GM12878 (cell line): ENCODE data around the gene RERE. TPM values are rescaled to one million over a fixed set of nuclear protein-coding genes. Genes with fewer than 3 reads are reported as not detected.

Experiments used
- ATAC-seq: fragments of 200-7000 bp; cut with Tn5 transposase; 3 replicates; pipeline ENCODE4 v1.9.1; 2020; ENCODE audit warnings: mild to moderate bottlenecking, moderate library complexity
- BruUV-seq: library from RNA; stranded (reverse); fragments of 400-500 nt; replicated peaks from 2 replicates; lab custom pipeline; 2021; lab: Mats Ljungman, UMichigan
- CTCF ChIA-PET: fragments of 300-600 bp; sonication (Branson Sonifier 250); formaldehyde crosslinking; extraction: SDS; loops from one replicate; lab custom pipeline; 2021; ENCODE audit warnings: inconsistent platforms; lab: Yijun Ruan, JAX
- POLR2A ChIA-PET: fragments of 350-600 bp; formaldehyde crosslinking; extraction: SDS; loops from one replicate; lab custom pipeline; 2021; ENCODE audit warnings: inconsistent platforms; lab: Charles Lee
- RAD21 ChIA-PET: fragments of 300-600 bp; sonication (Branson Sonifier 250); formaldehyde crosslinking; loops from one replicate; lab custom pipeline; 2023; ENCODE audit warnings: antibody characterized with exemption; ENCODE audit not compliant: unreplicated experiment; lab: Charles Lee
- SMC1A ChIA-PET: fragments of 300-600 bp; sonication (Branson Sonifier 250); formaldehyde crosslinking; loops from one replicate; lab custom pipeline; 2023; ENCODE audit not compliant: unreplicated experiment, uncharacterized antibody; lab: Charles Lee
- DNase-seq: peaks from one replicate; pipeline ENCODE4 v3.0.0-alpha.2; 2011; ENCODE audit warnings: low read depth, low spot score
- FAIRE-seq: peaks from 3 replicates; lab custom pipeline; 2011; peaks lifted over from hg19 to GRCh38; lab: Jason Lieb, UNC
- H2AFZ ChIP-seq: 2 replicates; pipeline ENCODE4 v1.6.0; 2011; ENCODE audit warnings: low read depth, low read length, control low read depth; ENCODE audit not compliant: control insufficient read depth
- H3K27ac ChIP-seq: 2 replicates; pipeline ENCODE4 v1.5.1; 2011; ENCODE audit warnings: control low read depth; ENCODE audit not compliant: control insufficient read depth, insufficient read depth
- H3K27me3 ChIP-seq, 2 experiments: replicated peaks in 1 of 2; 2 replicates each; pipeline versions ENCODE4 v1.6.0 to v1.6.1; 2011; ENCODE audit warnings: low read length in 1 of 2; ENCODE audit not compliant: control insufficient read depth in 2 of 2, insufficient read depth in 2 of 2
- H3K36me3 ChIP-seq, 2 experiments: 2 replicates each; pipeline ENCODE4 v1.5.1; 2011; ENCODE audit warnings: low read length in 1 of 2; ENCODE audit not compliant: control insufficient read depth in 2 of 2, insufficient read depth in 2 of 2
- H3K4me1 ChIP-seq: 2 replicates; pipeline ENCODE4 v1.6.1; 2011; ENCODE audit warnings: mild to moderate bottlenecking, low read length, moderate library complexity, mixed read lengths; ENCODE audit not compliant: control insufficient read depth, insufficient read depth
- H3K4me2 ChIP-seq: 2 replicates; pipeline ENCODE4 v1.6.0; 2011; ENCODE audit warnings: control low read depth; ENCODE audit not compliant: control insufficient read depth, insufficient read depth
- H3K4me3 ChIP-seq: fragments of 200-600 bp; sonication (generic); 2 replicates; pipeline ENCODE4 v1.5.1; 2016
- H3K79me2 ChIP-seq: 2 replicates; pipeline ENCODE4 v1.6.0; 2011; ENCODE audit warnings: low read length; ENCODE audit not compliant: control insufficient read depth, insufficient read depth
- H3K9ac ChIP-seq: 2 replicates; pipeline ENCODE4 v1.8.0; 2011; ENCODE audit warnings: low read length, control low read depth, mixed read lengths; ENCODE audit not compliant: control insufficient read depth, insufficient read depth
- H3K9me3 ChIP-seq: replicated peaks from 3 replicates; pipeline ENCODE4 v1.5.1; 2011; ENCODE audit warnings: mild to moderate bottlenecking, low read length; ENCODE audit not compliant: control insufficient read depth, insufficient read depth
- H4K20me1 ChIP-seq: 2 replicates; pipeline ENCODE4 v1.6.0; 2011; ENCODE audit not compliant: control insufficient read depth, insufficient read depth
- BRCA1 ChIP-seq: IDR thresholded peaks from 2 replicates; pipeline ENCODE4 v1.6.1; 2011; ENCODE audit warnings: low read depth, low read length, improper control_type of control experiment
- MEF2A ChIP-seq: IDR thresholded peaks from 2 replicates; pipeline ENCODE4 v1.6.1; 2011; ENCODE audit warnings: low read depth, mild to moderate bottlenecking, low read length, moderate library complexity; ENCODE audit not compliant: insufficient read depth
- NBN ChIP-seq: fragments of 450-650 bp; IDR thresholded peaks from 2 replicates; pipeline ENCODE4 v1.6.1; 2016
- RFX5 ChIP-seq: IDR thresholded peaks from 2 replicates; pipeline ENCODE4 v1.6.1; 2011; ENCODE audit warnings: low read depth, low read length, improper control_type of control experiment
- TARDBP ChIP-seq: IDR thresholded peaks from 2 replicates; pipeline ENCODE4 v1.6.1; 2016; ENCODE audit warnings: borderline replicate concordance
- WGBS: methylation state at CpG from one replicate; pipeline ENCODE4 v1.1.6; 2016; ENCODE audit warnings: low lambda C conversion rate; ENCODE audit not compliant: insufficient replicate concordance, insufficient coverage; ENCODE audit errors: missing lambda C conversion rate; 5-methylcytosine and 5-hydroxymethylcytosine counted together
- in situ Hi-C: fragments of 300-500 bp; cut with MboI; formaldehyde crosslinking; loops from 9 replicates; pipeline ENCODE4 v1.14.3; 2018; ENCODE audit warnings: mixed read lengths
- intact Hi-C: fragments of 100-400 bp; cut with micrococcal nuclease; formaldehyde crosslinking; loops from one replicate; pipeline ENCODE4 v1.14.2; 2022; ENCODE audit not compliant: unreplicated experiment
- polyA plus RNA-seq, 11 experiments: library from polyadenylated mRNA; depleted of rRNA in 4 of 11; unstranded in 6 of 11; stranded (reverse) in 5 of 11; fragments of >200 nt; fragmentation: Nextera tagmentation in 4 of 11; fragmentation: Illumina TruSeq in 1 of 11; extraction: Ambion mirVana in 4 of 11; extraction: Trizol in 1 of 11; gene quantifications; 1 replicate in 1 of 11; 2 replicates in 10 of 11; pipeline versions ENCODE4 v1.2.1 to v1.2.3, GENCODE V29; 2011 to 2016; ENCODE audit warnings: inconsistent platforms in 2 of 11, missing spikeins in 2 of 11, low read depth in 1 of 11
- total RNA-seq, 4 experiments: library from RNA; depleted of rRNA in 3 of 4; stranded (reverse); fragments of >200 nt in 3 of 4; fragmentation: Illumina TruSeq in 1 of 4; extraction: Trizol in 1 of 4; gene quantifications; 2 replicates each; pipeline versions ENCODE4 v1.2.1 to v1.2.3, GENCODE V29; 2013 to 2021
- TF ChIP-seq, protein P1 (sequence below): IDR thresholded peaks from 2 replicates; pipeline ENCODE4 v1.6.1; 2012; ENCODE audit warnings: low read depth, low read length, improper control_type of control experiment
- TF ChIP-seq, protein P2 (sequence below): fragments of 450-650 bp; IDR thresholded peaks from 2 replicates; pipeline ENCODE4 v1.6.1; 2016; ENCODE audit warnings: mild to moderate bottlenecking
- TF ChIP-seq, protein P3 (sequence below): fragments of 450-650 bp; formaldehyde crosslinking; IDR thresholded peaks from 2 replicates; pipeline ENCODE4 v1.4.0; 2022; ENCODE audit warnings: mild to moderate bottlenecking, moderate library complexity
- TF ChIP-seq, protein P4 (sequence below): fragments of 450-650 bp; IDR thresholded peaks from 2 replicates; pipeline ENCODE4 v1.6.1; 2016; ENCODE audit warnings: mild to moderate bottlenecking
- TF ChIP-seq, protein P5 (sequence below): IDR thresholded peaks from 2 replicates; pipeline ENCODE4 v1.6.1; 2011; ENCODE audit warnings: mild to moderate bottlenecking, low read depth, low read length, moderate library complexity; ENCODE audit not compliant: insufficient replicate concordance
- TF ChIP-seq, protein P6 (sequence below): fragments of 450-650 bp; IDR thresholded peaks from 2 replicates; pipeline ENCODE4 v1.6.1; 2014; ENCODE audit warnings: mild to moderate bottlenecking

The RERE gene
- total and polyA plus RNA-seq, 10 of the 15 experiments (the other 5 are each of a cell fraction or from before 2014, with no cell fraction given): 5.2 to 60.5 (median 20.2) TPM

DNA sequence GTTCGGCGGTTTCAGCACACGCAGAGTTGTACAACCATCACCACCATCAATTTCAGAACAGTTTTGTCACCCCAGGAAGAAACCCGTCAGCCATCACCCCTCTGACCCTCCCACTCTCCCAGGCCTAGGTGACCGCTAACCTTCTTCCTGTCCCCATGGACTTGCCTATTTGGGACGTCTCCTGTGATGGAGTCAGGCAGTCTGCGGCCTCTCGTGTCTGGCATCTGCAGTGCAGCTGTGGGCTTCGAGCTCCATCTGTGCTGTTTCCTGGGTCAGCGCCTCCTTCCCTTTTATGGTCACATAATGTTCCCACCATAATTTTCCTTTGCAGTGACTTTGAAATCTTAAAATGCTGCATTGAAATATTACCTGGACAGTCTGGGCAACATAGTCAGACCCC lies 475.1 kb downstream of the RERE start (continued):
- TF ChIP-seq, protein P1, sequence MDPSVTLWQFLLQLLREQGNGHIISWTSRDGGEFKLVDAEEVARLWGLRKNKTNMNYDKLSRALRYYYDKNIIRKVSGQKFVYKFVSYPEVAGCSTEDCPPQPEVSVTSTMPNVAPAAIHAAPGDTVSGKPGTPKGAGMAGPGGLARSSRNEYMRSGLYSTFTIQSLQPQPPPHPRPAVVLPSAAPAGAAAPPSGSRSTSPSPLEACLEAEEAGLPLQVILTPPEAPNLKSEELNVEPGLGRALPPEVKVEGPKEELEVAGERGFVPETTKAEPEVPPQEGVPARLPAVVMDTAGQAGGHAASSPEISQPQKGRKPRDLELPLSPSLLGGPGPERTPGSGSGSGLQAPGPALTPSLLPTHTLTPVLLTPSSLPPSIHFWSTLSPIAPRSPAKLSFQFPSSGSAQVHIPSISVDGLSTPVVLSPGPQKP: no peak
- TF ChIP-seq MEF2A: no peak
- TF ChIP-seq, protein P2, sequence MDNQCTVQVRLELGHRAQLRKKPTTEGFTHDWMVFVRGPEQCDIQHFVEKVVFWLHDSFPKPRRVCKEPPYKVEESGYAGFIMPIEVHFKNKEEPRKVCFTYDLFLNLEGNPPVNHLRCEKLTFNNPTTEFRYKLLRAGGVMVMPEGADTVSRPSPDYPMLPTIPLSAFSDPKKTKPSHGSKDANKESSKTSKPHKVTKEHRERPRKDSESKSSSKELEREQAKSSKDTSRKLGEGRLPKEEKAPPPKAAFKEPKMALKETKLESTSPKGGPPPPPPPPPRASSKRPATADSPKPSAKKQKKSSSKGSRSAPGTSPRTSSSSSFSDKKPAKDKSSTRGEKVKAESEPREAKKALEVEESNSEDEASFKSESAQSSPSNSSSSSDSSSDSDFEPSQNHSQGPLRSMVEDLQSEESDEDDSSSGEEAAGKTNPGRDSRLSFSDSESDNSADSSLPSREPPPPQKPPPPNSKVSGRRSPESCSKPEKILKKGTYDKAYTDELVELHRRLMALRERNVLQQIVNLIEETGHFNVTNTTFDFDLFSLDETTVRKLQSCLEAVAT: no peak

DNA sequence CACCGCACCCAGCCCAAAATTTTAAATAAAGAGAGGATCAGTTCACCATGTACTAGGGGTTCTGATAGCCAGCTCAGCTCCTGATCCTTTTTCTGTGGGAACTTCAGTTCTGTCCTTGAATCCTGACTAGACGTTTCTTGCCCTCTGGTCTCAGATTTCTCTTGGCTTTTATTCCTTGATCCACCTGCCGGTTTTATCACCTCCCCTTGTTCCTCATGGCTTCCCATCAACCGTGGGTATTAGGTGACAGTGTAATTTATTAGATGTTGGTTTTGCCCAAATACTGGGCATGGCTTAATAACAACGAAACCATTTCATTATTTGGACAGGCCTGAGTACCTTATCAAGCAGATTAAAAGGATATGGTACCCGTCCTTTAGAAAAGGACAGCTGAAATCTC lies 477.0 kb downstream of the RERE start:
- Histone ChIP-seq H3K27ac (no peak overlapping the region), H3K9me3 (no peaks in the 10 kb centered on the region; the same call in 2 of the 3 replicates), H3K9ac (no peak overlapping the region), H2AFZ (no peak overlapping the region), H3K4me2 (no peak overlapping the region), H3K4me3 (no peak overlapping the region), H3K36me3 (no peaks in the 10 kb centered on the region), H4K20me1 (no peaks in the 10 kb centered on the region), H3K27me3 (no peaks in the 10 kb centered on the region), H3K79me2 (no peaks in the 10 kb centered on the region), H3K4me1 (no peaks in the 10 kb centered on the region)
- RAD21 ChIA-PET: interaction anchor here (0.7 kb wide), 3 partner anchors 10 to 349 kb away, joined by 3 read pairs; no protein-coding TSS in a partner anchor
- in situ Hi-C loops: loop anchor here (10.0 kb wide), 1 partner anchor 326 kb away; no protein-coding TSS in a partner anchor
- BruUV-seq: no TSS peak
- SMC1A ChIA-PET: no interaction called here
- CTCF ChIA-PET: interaction anchor here (0.9 kb wide), 1 partner anchor 325 kb away, joined by 3 read pairs; no protein-coding TSS in a partner anchor
- POLR2A ChIA-PET: no interaction called here
- 60% methylated on average over 6 of the region's 6 CpGs for WGBS
- DNase-seq (no peak), ATAC-seq (no peak), FAIRE-seq (no peak)
- intact Hi-C loops: loop anchor here (10.0 kb wide), 1 partner anchor 676 kb away; no protein-coding TSS in a partner anchor
- TF ChIP-seq, protein P3, sequence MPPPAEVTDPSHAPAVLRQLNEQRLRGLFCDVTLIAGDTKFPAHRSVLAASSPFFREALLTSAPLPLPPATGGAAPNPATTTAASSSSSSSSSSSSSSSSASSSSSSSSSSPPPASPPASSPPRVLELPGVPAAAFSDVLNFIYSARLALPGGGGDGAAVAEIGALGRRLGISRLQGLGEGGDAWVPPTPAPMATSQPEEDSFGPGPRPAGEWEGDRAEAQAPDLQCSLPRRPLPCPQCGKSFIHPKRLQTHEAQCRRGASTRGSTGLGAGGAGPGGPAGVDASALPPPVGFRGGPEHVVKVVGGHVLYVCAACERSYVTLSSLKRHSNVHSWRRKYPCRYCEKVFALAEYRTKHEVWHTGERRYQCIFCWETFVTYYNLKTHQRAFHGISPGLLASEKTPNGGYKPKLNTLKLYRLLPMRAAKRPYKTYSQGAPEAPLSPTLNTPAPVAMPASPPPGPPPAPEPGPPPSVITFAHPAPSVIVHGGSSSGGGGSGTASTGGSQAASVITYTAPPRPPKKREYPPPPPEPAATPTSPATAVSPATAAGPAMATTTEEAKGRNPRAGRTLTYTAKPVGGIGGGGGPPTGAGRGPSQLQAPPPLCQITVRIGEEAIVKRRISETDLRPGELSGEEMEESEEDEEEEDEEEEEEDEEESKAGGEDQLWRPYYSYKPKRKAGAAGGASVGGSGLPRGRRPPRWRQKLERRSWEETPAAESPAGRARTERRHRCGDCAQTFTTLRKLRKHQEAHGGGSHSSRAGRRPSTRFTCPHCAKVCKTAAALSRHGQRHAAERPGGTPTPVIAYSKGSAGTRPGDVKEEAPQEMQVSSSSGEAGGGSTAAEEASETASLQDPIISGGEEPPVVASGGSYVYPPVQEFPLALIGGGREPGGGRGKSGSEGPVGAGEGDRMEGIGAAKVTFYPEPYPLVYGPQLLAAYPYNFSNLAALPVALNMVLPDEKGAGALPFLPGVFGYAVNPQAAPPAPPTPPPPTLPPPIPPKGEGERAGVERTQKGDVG: no peak
- TF ChIP-seq, protein P4, sequence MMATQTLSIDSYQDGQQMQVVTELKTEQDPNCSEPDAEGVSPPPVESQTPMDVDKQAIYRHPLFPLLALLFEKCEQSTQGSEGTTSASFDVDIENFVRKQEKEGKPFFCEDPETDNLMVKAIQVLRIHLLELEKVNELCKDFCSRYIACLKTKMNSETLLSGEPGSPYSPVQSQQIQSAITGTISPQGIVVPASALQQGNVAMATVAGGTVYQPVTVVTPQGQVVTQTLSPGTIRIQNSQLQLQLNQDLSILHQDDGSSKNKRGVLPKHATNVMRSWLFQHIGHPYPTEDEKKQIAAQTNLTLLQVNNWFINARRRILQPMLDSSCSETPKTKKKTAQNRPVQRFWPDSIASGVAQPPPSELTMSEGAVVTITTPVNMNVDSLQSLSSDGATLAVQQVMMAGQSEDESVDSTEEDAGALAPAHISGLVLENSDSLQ: no peak
- TF ChIP-seq, protein P5, sequence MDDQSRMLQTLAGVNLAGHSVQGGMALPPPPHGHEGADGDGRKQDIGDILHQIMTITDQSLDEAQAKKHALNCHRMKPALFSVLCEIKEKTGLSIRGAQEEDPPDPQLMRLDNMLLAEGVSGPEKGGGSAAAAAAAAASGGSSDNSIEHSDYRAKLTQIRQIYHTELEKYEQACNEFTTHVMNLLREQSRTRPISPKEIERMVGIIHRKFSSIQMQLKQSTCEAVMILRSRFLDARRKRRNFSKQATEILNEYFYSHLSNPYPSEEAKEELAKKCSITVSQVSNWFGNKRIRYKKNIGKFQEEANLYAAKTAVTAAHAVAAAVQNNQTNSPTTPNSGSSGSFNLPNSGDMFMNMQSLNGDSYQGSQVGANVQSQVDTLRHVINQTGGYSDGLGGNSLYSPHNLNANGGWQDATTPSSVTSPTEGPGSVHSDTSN: no peak
- no peak for TF ChIP-seq RFX5
- TF ChIP-seq NBN: no peak
- TF ChIP-seq TARDBP: no peak
- TF ChIP-seq, protein P6, sequence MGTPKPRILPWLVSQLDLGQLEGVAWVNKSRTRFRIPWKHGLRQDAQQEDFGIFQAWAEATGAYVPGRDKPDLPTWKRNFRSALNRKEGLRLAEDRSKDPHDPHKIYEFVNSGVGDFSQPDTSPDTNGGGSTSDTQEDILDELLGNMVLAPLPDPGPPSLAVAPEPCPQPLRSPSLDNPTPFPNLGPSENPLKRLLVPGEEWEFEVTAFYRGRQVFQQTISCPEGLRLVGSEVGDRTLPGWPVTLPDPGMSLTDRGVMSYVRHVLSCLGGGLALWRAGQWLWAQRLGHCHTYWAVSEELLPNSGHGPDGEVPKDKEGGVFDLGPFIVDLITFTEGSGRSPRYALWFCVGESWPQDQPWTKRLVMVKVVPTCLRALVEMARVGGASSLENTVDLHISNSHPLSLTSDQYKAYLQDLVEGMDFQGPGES: no peak
- no peak for TF ChIP-seq BRCA1
